HCT116 (cell line): Measurements from ENCODE around the gene FNBP1. TPM values are rescaled to one million over a fixed set of nuclear protein-coding genes. Genes with fewer than 3 reads are reported as not detected.

Experiments
- ATAC-seq: fragments of 200-7000 bp; cut with Tn5 transposase; 2 replicates; pipeline ENCODE4 v1.9.1; 2020; ENCODE audit warnings: mild to moderate bottlenecking, moderate library complexity
- BruUV-seq: library from RNA; stranded (reverse); fragments of 400-500 nt; replicated peaks from 2 replicates; lab custom pipeline; 2021; lab: Mats Ljungman, UMichigan
- CTCF ChIA-PET: fragments of 300-600 bp; sonication (Branson Sonifier 250); formaldehyde crosslinking; loops from one replicate; lab custom pipeline; 2021; ENCODE audit warnings: antibody characterized with exemption; lab: Charles Lee
- POLR2A ChIA-PET: fragments of 300-600, 350-600 bp; sonication (Branson Sonifier 250); formaldehyde crosslinking; loops from one replicate; lab custom pipeline; 2021; ENCODE audit warnings: antibody characterized with exemption; lab: Charles Lee
- RAD21 ChIA-PET, 2 experiments: fragments of 300-600 bp; sonication (Branson Sonifier 250); formaldehyde crosslinking; loops; one replicate each; lab custom pipeline; 2023; ENCODE audit warnings: low total read pairs in 2 of 2; ENCODE audit not compliant: uncharacterized antibody in 2 of 2, unreplicated experiment in 2 of 2, low non-redundant PET in 1 of 2; lab: Charles Lee
- DNase-seq: peaks from one replicate; pipeline ENCODE4 v3.0.0-alpha.2; 2010; ENCODE audit warnings: low read depth, low spot score
- H2AFZ ChIP-seq: fragments of 200-600 bp; shearing (Covaris generic), sonication (generic); 2 replicates; pipeline ENCODE4 v1.6.1; 2017; ENCODE audit warnings: low read depth, mixed run types, mixed read lengths, antibody characterized with exemption, low read length; ENCODE audit not compliant: poor library complexity, severe bottlenecking
- H3K27ac ChIP-seq: 2 replicates; pipeline ENCODE4 v1.5.1; 2012; ENCODE audit warnings: low read depth, low read length
- H3K27me3 ChIP-seq: fragments of 200-600 bp; sonication (generic); 2 replicates; pipeline ENCODE4 v1.6.1; 2016; ENCODE audit warnings: mixed run types, low read length, mixed read lengths; ENCODE audit not compliant: insufficient read depth
- H3K36me3 ChIP-seq, 2 experiments: fragments of 200-500 bp in 1 of 2; fragments of 200-600 bp in 1 of 2; sonication (Bioruptor generic) in 1 of 2; sonication (generic) in 1 of 2; 2 replicates each; pipeline versions ENCODE4 v1.5.1 to v1.6.1; 2014 to 2016; ENCODE audit warnings: low read length in 2 of 2, inconsistent platforms in 1 of 2, mixed read lengths in 1 of 2, mixed run types in 1 of 2; ENCODE audit not compliant: insufficient read depth in 2 of 2, control insufficient read depth in 1 of 2
- H3K4me1 ChIP-seq, 2 experiments: fragments of 200-600 bp in 1 of 2; sonication (generic) in 1 of 2; 2 replicates each; pipeline versions ENCODE4 v1.5.1 to v1.6.1; 2012 to 2017; ENCODE audit warnings: low read length in 2 of 2, inconsistent platforms in 1 of 2, mild to moderate bottlenecking in 1 of 2, mixed read lengths in 1 of 2, mixed run types in 1 of 2, moderate library complexity in 1 of 2; ENCODE audit not compliant: insufficient read depth in 2 of 2, control insufficient read depth in 1 of 2
- H3K4me2 ChIP-seq: fragments of 200-600 bp; sonication (generic); 2 replicates; pipeline ENCODE4 v1.6.1; 2017; ENCODE audit warnings: mixed run types, low read length, mixed read lengths
- H3K4me3 ChIP-seq, 2 experiments: fragments of 200-600 bp in 1 of 2; sonication (generic) in 1 of 2; replicated peaks in 1 of 2; 2 replicates each; pipeline ENCODE4 v1.5.1; 2011 to 2016; ENCODE audit warnings: low read length in 2 of 2, control low read depth in 1 of 2, low read depth in 1 of 2, mild to moderate bottlenecking in 1 of 2, mixed read lengths in 1 of 2, mixed run types in 1 of 2
- H3K79me2 ChIP-seq: fragments of 200-600 bp; sonication (generic); 2 replicates; pipeline ENCODE4 v1.6.1; 2017; ENCODE audit warnings: mild to moderate bottlenecking, mixed run types, low read length, moderate library complexity, mixed read lengths; ENCODE audit not compliant: insufficient read depth
- H3K9ac ChIP-seq: fragments of 200-600 bp; sonication (generic); 2 replicates; pipeline ENCODE4 v1.6.1; 2016; ENCODE audit warnings: low read length, mixed read lengths
- H3K9me2 ChIP-seq: fragments of 200-600 bp; sonication (generic), shearing (Covaris generic); 2 replicates; pipeline ENCODE4 v1.6.1; 2017; ENCODE audit warnings: mixed run types, mild to moderate bottlenecking, moderate library complexity; ENCODE audit not compliant: insufficient read depth
- H3K9me3 ChIP-seq, 2 experiments: fragments of 200-500 bp in 1 of 2; fragments of 200-600 bp in 1 of 2; sonication (Bioruptor generic) in 1 of 2; sonication (generic) in 1 of 2; 2 replicates each; pipeline ENCODE4 v1.6.1; 2014 to 2017; ENCODE audit warnings: low read length in 2 of 2, mixed read lengths in 2 of 2, inconsistent platforms in 1 of 2, low read depth in 1 of 2, mild to moderate bottlenecking in 1 of 2, mixed run types in 1 of 2, moderate library complexity in 1 of 2; ENCODE audit not compliant: control insufficient read depth in 1 of 2, insufficient read depth in 1 of 2
- H4K20me1 ChIP-seq: fragments of 200-600 bp; sonication (generic), shearing (Covaris generic); 2 replicates; pipeline ENCODE4 v1.6.1; 2017; ENCODE audit warnings: mixed run types, mild to moderate bottlenecking, moderate library complexity; ENCODE audit not compliant: insufficient read depth
- ATF3 ChIP-seq: IDR thresholded peaks from 2 replicates; pipeline ENCODE4 v1.6.1; 2012
- CBX3 ChIP-seq: IDR thresholded peaks from 2 replicates; pipeline ENCODE4 v1.6.1; 2012; ENCODE audit warnings: low read depth
- CEBPB ChIP-seq: IDR thresholded peaks from 2 replicates; pipeline ENCODE4 v1.6.1; 2012; ENCODE audit warnings: low read depth
- EGR1 ChIP-seq: IDR thresholded peaks from 2 replicates; pipeline ENCODE4 v1.6.1; 2012; ENCODE audit warnings: low read depth
- EZH2 ChIP-seq: fragments of 200-600 bp; sonication (generic); IDR thresholded peaks from 2 replicates; pipeline ENCODE4 v1.6.1; 2017; ENCODE audit warnings: antibody characterized with exemption, mixed run types
- POLR2A ChIP-seq: IDR thresholded peaks from 2 replicates; pipeline ENCODE4 v1.7.0; 2011; ENCODE audit warnings: borderline replicate concordance; ENCODE audit not compliant: insufficient read depth, insufficient read length; ENCODE audit errors: extremely low read depth
- RAD21 ChIP-seq: IDR thresholded peaks from 2 replicates; pipeline ENCODE4 v1.6.1; 2012; ENCODE audit warnings: low read depth, mild to moderate bottlenecking
- REST ChIP-seq: IDR thresholded peaks from 2 replicates; pipeline ENCODE4 v1.6.1; 2012; ENCODE audit warnings: low read depth
- SIN3A ChIP-seq: IDR thresholded peaks from 2 replicates; pipeline ENCODE4 v1.6.1; 2012; ENCODE audit warnings: low read depth
- SRF ChIP-seq: IDR thresholded peaks from 2 replicates; pipeline ENCODE4 v1.6.1; 2012; ENCODE audit warnings: low read depth
- ZFX ChIP-seq: fragments of 450-650 bp; IDR thresholded peaks from 2 replicates; pipeline ENCODE4 v1.6.1; 2017
- intact Hi-C: fragments of 100-400 bp; cut with micrococcal nuclease; formaldehyde crosslinking; loops from 2 replicates; pipeline ENCODE4 v1.10.0; 2022
- total RNA-seq: library from RNA; stranded (reverse); gene quantifications from one replicate; pipeline ENCODE4 v1.2.1, GENCODE V29; 2021; ENCODE audit not compliant: unreplicated experiment

FNBP1 gene
- total RNA-seq, 1 experiment from 2014 or later: 25.0 TPM

GRCh38 chr9:129933185-129934040, 109.6 kb downstream of the FNBP1 start:
- ChIA-PET RAD21 (interaction anchor here in 1 of 2 experiments (0.5 kb wide), 1 partner anchor 26 kb away, joined by 3 read pairs; no protein-coding TSS in a partner anchor), CTCF (no interaction called here), POLR2A (no interaction called here)
- Histone ChIP-seq H3K36me3 (no peaks in the 10 kb centered on the region), H3K27me3 (no peaks in the 10 kb centered on the region), H3K4me3 (no peak overlapping the region), H4K20me1 (no peaks in the 10 kb centered on the region), H3K9me2 (no peaks in the 10 kb centered on the region), H3K4me1 (no peaks in the 10 kb centered on the region), H3K9me3 (no peaks in the 10 kb centered on the region), H2AFZ (no peak overlapping the region), H3K4me2 (no peak overlapping the region), H3K79me2 (no peaks in the 10 kb centered on the region), H3K9ac (no peak overlapping the region), H3K27ac (no peak overlapping the region)
- no peak for DNase-seq
- no TSS peak for BruUV-seq
- TF ChIP-seq SIN3A (no peak), CEBPB (no peak), EGR1 (no peak), POLR2A (no peak), ATF3 (no peak), CBX3 (no peak), EZH2 (no peak), REST (no peak), SRF (no peak), ZFX (no peak), RAD21 (no peak)
- no peak for ATAC-seq
- intact Hi-C loops: no loop called here
